Vagina (tissue), 2 donors: ENCODE results near the gene IRF2. TPM values are rescaled to one million over a fixed set of nuclear protein-coding genes. Genes with fewer than 3 reads are reported as not detected.
A peak's percentile ranks its signal among the peaks of the same experiment; 100 is the strongest.

Experiments
- DNase-seq, 2 donors: peaks; one replicate each; pipeline ENCODE4 v3.0.0-alpha.2; 2017; ENCODE audit errors: extremely low spot score in 2 of 2
- H3K27ac ChIP-seq: fragments of 200-600 bp; sonication (generic); one replicate; pipeline ENCODE4 v1.5.1; 2019
- H3K27me3 ChIP-seq: fragments of 200-600 bp; sonication (generic); one replicate; pipeline ENCODE4 v1.5.1; 2019
- H3K36me3 ChIP-seq, 2 donors: fragments of 200-600 bp; sonication (generic); one replicate each; pipeline ENCODE4 v1.5.1; 2017 to 2019
- H3K4me1 ChIP-seq: fragments of 200-600 bp; sonication (generic); one replicate; pipeline ENCODE4 v1.5.1; 2019
- H3K4me3 ChIP-seq, 2 donors: fragments of 200-600 bp; sonication (generic); 1 replicate in 1 of 2; 2 replicates in 1 of 2; pipeline ENCODE4 v1.5.1; 2016 to 2019
- H3K9me3 ChIP-seq: fragments of 200-600 bp; sonication (generic); one replicate; pipeline ENCODE4 v1.5.1; 2019
- CTCF ChIP-seq, 3 experiments: fragments of 450-650 bp in 2 of 3; fragments of 200-600 bp in 1 of 3; sonication (generic) in 1 of 3; IDR thresholded peaks; one replicate each; pipeline ENCODE4 v1.5.1; 2017 to 2019; ENCODE audit warnings: antibody characterized with exemption in 3 of 3, mild to moderate bottlenecking in 2 of 3, moderate library complexity in 2 of 3
- POLR2A ChIP-seq, 2 donors: fragments of 450-650 bp; IDR thresholded peaks; one replicate each; pipeline ENCODE4 v1.6.1; 2017; ENCODE audit warnings: antibody characterized with exemption in 2 of 2, mild to moderate bottlenecking in 2 of 2, moderate library complexity in 2 of 2
- POLR2AphosphoS5 ChIP-seq, 2 donors: sonication (generic); formaldehyde crosslinking; IDR thresholded peaks; one replicate each; pipeline ENCODE4 v1.9.0; 2017; ENCODE audit warnings: antibody characterized with exemption in 2 of 2, mild to moderate bottlenecking in 2 of 2, low read depth in 1 of 2; ENCODE audit not compliant: insufficient read depth in 1 of 2
- intact Hi-C: fragments of 100-400 bp; cut with DNase I; formaldehyde crosslinking; loops from one replicate; pipeline ENCODE4 v1.15.1; 2023
- total RNA-seq: library from RNA; depleted of rRNA; stranded (reverse); fragments of >200 nt; gene quantifications from one replicate; pipeline ENCODE4 v1.2.3, GENCODE V29; 2016

Gene IRF2
- total RNA-seq, 1 donor from 2014 or later: 18.7 TPM

GRCh38 chr4:184452740-184453139 is 21.6 kb downstream of the IRF2 start:
- H3K4me3 ChIP-seq: no peak overlapping the region
- TF ChIP-seq POLR2AphosphoS5 (IDR thresholded peaks at IDR 0.05; ENCODE audit: insufficient read depth in 1 of 2, low read depth in 1 of 2) (no peak), POLR2A (IDR thresholded peaks at IDR 0.05) (no peak), CTCF (IDR thresholded peaks at IDR 0.05) (no peak)
- H3K36me3 ChIP-seq: no peaks in the 10 kb centered on the region
- H3K27me3 ChIP-seq: no peaks in the 10 kb centered on the region
- H3K9me3 ChIP-seq: no peaks in the 10 kb centered on the region
- H3K4me1 ChIP-seq: peaks cover 68% of the 10 kb centered on the region
- intact Hi-C loops: no loop called here
- no peak overlapping the region for H3K27ac ChIP-seq
- DNase-seq: no peak

- TF ChIP-seq POLR2A (IDR thresholded peaks at IDR 0.05) (no peak), POLR2AphosphoS5 (IDR thresholded peaks at IDR 0.05; ENCODE audit: insufficient read depth in 1 of 2, low read depth in 1 of 2) (no peak), CTCF (IDR thresholded peaks at IDR 0.05) (no peak)
- Histone ChIP-seq H3K36me3 (no peaks in the 10 kb centered on the region), H3K9me3 (no peaks in the 10 kb centered on the region), H3K4me1 (peaks cover 58% of the 10 kb centered on the region), H3K27me3 (no peaks in the 10 kb centered on the region), H3K27ac (no peak overlapping the region), H3K4me3 (no peak overlapping the region)
- intact Hi-C loops: no loop called here
- no peak for DNase-seq
Measured at GRCh38 chr4:184451726-184452125, 22.6 kb downstream of the IRF2 start.

GRCh38 chr4:184450743-184451535 is 23.4 kb downstream of the IRF2 start:
- intact Hi-C loops: no loop called here
- Histone ChIP-seq H3K4me3 (no peak overlapping the region), H3K36me3 (no peaks in the 10 kb centered on the region), H3K27me3 (no peaks in the 10 kb centered on the region), H3K4me1 (peaks cover 57% of the 10 kb centered on the region), H3K27ac (no peak overlapping the region), H3K9me3 (no peaks in the 10 kb centered on the region)
- TF ChIP-seq POLR2A (IDR thresholded peaks at IDR 0.05): no peak
- TF ChIP-seq CTCF (IDR thresholded peaks at IDR 0.05): no peak
- no peak for TF ChIP-seq POLR2AphosphoS5 (IDR thresholded peaks at IDR 0.05; ENCODE audit: insufficient read depth in 1 of 2, low read depth in 1 of 2)
- DNase-seq: no peak

- H3K27ac ChIP-seq: peak overlapping the region; percentile 82
- intact Hi-C loops: no loop called here
- peaks cover 61% of the 10 kb centered on the region for H3K4me1 ChIP-seq
- H3K27me3 ChIP-seq: no peaks in the 10 kb centered on the region
- no peaks in the 10 kb centered on the region for H3K9me3 ChIP-seq
- H3K36me3 ChIP-seq: no peaks in the 10 kb centered on the region
- no peak for DNase-seq
- TF ChIP-seq CTCF (IDR thresholded peaks at IDR 0.05) (no peak), POLR2AphosphoS5 (IDR thresholded peaks at IDR 0.05; ENCODE audit: insufficient read depth in 1 of 2, low read depth in 1 of 2) (no peak)
- H3K4me3 ChIP-seq: no peak overlapping the region
Measured at GRCh38 chr4:184450045-184450444, 24.3 kb downstream of the IRF2 start.

GRCh38 chr4:184448821-184449220 is 25.5 kb downstream of the IRF2 start:
- intact Hi-C loops: no loop called here
- Histone ChIP-seq H3K4me3 (peak overlapping the region; percentile 34 to 41), H3K4me1 (peaks cover 69% of the 10 kb centered on the region), H3K27me3 (no peaks in the 10 kb centered on the region), H3K36me3 (no peaks in the 10 kb centered on the region), H3K9me3 (no peaks in the 10 kb centered on the region), H3K27ac (peak overlapping the region; percentile 82)
- TF ChIP-seq POLR2A (IDR thresholded peaks at IDR 0.05) (no peak), POLR2AphosphoS5 (IDR thresholded peaks at IDR 0.05; ENCODE audit: insufficient read depth in 1 of 2, low read depth in 1 of 2) (no peak), CTCF (IDR thresholded peaks at IDR 0.05) (no peak)
- no peak for DNase-seq
